ENCODE measurements around the gene KLF12. TPM values are rescaled to one million over a fixed set of nuclear protein-coding genes. Genes with fewer than 3 reads are reported as not detected.

The KLF12 gene
- total and polyA plus RNA-seq, 9 of the 15 experiments (the other 6 are each of a cell fraction or from before 2014, with no cell fraction given) = under 0.01 to 0.07 (median 0.05) TPM; not detected in 3

DNA sequence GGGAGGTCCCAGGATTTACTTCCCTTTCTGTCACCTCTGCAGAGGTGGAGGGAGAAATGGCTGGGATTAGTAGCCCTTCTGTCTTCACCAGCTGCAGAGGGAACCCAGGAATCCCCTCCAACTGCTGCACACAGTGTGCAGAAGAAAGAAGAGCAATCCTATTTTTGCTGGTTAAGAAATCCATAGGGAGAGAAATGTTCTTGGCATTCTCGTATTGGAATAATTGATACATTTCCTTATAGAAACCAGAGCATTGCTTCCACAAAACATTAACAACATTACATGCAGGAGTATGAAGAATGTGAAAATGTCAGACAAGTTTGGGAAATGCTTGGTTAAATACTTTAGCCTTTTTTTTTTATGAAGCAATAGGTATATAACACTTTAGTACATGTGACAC, 48.3 kb upstream of the KLF12 start (continued):
- no peak for TF ChIP-seq AFF1 (IDR thresholded peaks at IDR 0.05; ENCODE audit: low read depth in 1 of 2, partially characterized antibody in 2 of 2)
- no peak for TF ChIP-seq LCOR (CRISPR knock-in tag; IDR thresholded peaks at IDR 0.05)
- TF ChIP-seq PHB (CRISPR knock-in tag; IDR thresholded peaks at IDR 0.05) = no peak

DNA sequence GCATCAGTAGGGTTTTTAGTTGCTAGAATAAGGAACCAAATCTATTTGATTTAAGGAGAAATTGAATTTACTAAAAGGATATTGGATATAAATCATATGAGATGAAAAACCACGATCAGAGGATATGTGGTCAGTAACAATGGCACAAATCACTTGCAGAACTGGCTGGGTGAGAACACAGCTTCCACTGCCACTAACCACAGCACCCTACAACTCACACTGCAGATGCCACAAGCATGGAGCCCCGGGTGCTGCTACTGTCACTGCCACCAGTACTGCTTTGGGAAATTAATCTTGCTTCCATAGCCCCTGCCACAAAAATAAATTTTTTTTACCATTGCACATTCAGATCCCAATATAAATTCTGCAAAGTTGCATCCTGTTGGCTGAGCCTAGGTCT, 40.6 kb upstream of the KLF12 start:
- H3K79me2 ChIP-seq (ENCODE audit: control insufficient read depth, insufficient read depth, low read length) = no peaks in the 10 kb centered on the region
- no peak overlapping the region for H3K4me3 ChIP-seq
- H3K9me1 ChIP-seq (ENCODE audit: control insufficient read depth, insufficient read depth, low read length) = no peaks in the 10 kb centered on the region
- 0% methylated on average over 2 of the region's 2 CpGs for WGBS (ENCODE audit: insufficient coverage, low coverage, missing lambda C conversion rate)
- no peaks in the 10 kb centered on the region for H3K9me3 ChIP-seq (replicated peaks; ENCODE audit: control insufficient read depth, insufficient read depth, low read depth, low read length)
- FAIRE-seq = no peak
- ChIA-PET POLR2A (no interaction called here), CTCF (ENCODE audit: low intra/inter-chr PET ratio) (no interaction called here)
- no peaks in the 10 kb centered on the region for H4K20me1 ChIP-seq (replicated peaks; ENCODE audit: control insufficient read depth, insufficient read depth, low read length)
- H3K36me3 ChIP-seq (ENCODE audit: control insufficient read depth, insufficient read depth, low read length) = no peaks in the 10 kb centered on the region
- DNase-seq (ENCODE audit: extremely low read depth in 1 of 4, low spot score in 3 of 4) = no peak
- no peak overlapping the region for H3K9ac ChIP-seq (ENCODE audit: insufficient read depth in 1 of 2, low read depth in 2 of 2, low read length in 2 of 2)
- no TSS peak for BruUV-seq (replicated peaks)
- no peak overlapping the region for H2AFZ ChIP-seq (ENCODE audit: low read depth, low read length)
- in situ Hi-C loops (cut with MboI) = no loop called here
- H3K4me2 ChIP-seq (ENCODE audit: insufficient read depth, low read length) = no peak overlapping the region
- H3K27ac ChIP-seq (ENCODE audit: extremely low read depth, low read depth, low read length) = no peak overlapping the region
- H3K4me1 ChIP-seq (replicated peaks in 1 of 2; ENCODE audit: control insufficient read depth in 2 of 2, insufficient read depth in 2 of 2, low read length in 2 of 2) = no peaks in the 10 kb centered on the region
- H3K27me3 ChIP-seq (ENCODE audit: control insufficient read depth in 2 of 2, insufficient read depth in 2 of 2, low read length in 2 of 2) = no peaks in the 10 kb centered on the region
- no peak for ATAC-seq
- intact Hi-C loops (cut with micrococcal nuclease) = no loop called here
- TF ChIP-seq ZNF175 (CRISPR knock-in tag; IDR thresholded peaks at IDR 0.05; ENCODE audit: low read depth) (no peak), CBFA2T2 (conservative IDR thresholded peaks at IDR 0.05) (no peak), LEF1 (IDR thresholded peaks at IDR 0.05) (no peak), SMAD1 (IDR thresholded peaks at IDR 0.05; ENCODE audit: low read depth, low read length, partially characterized antibody) (no peak), TCF3 (CRISPR knock-in tag; IDR thresholded peaks at IDR 0.05) (no peak), ZNF431 (CRISPR knock-in tag; IDR thresholded peaks at IDR 0.05) (no peak), EP400 (IDR thresholded peaks at IDR 0.05) (no peak)
- TF ChIP-seq, protein P1, sequence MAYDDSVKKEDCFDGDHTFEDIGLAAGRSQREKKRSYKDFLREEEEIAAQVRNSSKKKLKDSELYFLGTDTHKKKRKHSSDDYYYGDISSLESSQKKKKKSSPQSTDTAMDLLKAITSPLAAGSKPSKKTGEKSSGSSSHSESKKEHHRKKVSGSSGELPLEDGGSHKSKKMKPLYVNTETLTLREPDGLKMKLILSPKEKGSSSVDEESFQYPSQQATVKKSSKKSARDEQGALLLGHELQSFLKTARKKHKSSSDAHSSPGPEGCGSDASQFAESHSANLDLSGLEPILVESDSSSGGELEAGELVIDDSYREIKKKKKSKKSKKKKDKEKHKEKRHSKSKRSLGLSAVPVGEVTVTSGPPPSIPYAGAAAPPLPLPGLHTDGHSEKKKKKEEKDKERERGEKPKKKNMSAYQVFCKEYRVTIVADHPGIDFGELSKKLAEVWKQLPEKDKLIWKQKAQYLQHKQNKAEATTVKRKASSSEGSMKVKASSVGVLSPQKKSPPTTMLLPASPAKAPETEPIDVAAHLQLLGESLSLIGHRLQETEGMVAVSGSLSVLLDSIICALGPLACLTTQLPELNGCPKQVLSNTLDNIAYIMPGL (CRISPR knock-in tag; IDR thresholded peaks at IDR 0.05) = no peak
- TF ChIP-seq, protein P2, sequence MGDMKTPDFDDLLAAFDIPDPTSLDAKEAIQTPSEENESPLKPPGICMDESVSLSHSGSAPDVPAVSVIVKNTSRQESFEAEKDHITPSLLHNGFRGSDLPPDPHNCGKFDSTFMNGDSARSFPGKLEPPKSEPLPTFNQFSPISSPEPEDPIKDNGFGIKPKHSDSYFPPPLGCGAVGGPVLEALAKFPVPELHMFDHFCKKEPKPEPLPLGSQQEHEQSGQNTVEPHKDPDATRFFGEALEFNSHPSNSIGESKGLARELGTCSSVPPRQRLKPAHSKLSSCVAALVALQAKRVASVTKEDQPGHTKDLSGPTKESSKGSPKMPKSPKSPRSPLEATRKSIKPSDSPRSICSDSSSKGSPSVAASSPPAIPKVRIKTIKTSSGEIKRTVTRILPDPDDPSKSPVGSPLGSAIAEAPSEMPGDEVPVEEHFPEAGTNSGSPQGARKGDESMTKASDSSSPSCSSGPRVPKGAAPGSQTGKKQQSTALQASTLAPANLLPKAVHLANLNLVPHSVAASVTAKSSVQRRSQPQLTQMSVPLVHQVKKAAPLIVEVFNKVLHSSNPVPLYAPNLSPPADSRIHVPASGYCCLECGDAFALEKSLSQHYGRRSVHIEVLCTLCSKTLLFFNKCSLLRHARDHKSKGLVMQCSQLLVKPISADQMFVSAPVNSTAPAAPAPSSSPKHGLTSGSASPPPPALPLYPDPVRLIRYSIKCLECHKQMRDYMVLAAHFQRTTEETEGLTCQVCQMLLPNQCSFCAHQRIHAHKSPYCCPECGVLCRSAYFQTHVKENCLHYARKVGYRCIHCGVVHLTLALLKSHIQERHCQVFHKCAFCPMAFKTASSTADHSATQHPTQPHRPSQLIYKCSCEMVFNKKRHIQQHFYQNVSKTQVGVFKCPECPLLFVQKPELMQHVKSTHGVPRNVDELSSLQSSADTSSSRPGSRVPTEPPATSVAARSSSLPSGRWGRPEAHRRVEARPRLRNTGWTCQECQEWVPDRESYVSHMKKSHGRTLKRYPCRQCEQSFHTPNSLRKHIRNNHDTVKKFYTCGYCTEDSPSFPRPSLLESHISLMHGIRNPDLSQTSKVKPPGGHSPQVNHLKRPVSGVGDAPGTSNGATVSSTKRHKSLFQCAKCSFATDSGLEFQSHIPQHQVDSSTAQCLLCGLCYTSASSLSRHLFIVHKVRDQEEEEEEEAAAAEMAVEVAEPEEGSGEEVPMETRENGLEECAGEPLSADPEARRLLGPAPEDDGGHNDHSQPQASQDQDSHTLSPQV (IDR thresholded peaks at IDR 0.05) = no peak
